HepG2 (cell line): Measurements from ENCODE around the gene RGR. TPM values are rescaled to one million over a fixed set of nuclear protein-coding genes. Genes with fewer than 3 reads are reported as not detected.

ENCODE experiments used
- ATAC-seq: fragments of 200-7000 bp; cut with Tn5 transposase; 3 replicates; pipeline ENCODE4 v1.9.1; 2020; ENCODE audit warnings: mild to moderate bottlenecking, moderate library complexity
- BruUV-seq: library from RNA; stranded (reverse); fragments of 400-500 nt; replicated peaks from 2 replicates; lab custom pipeline; 2021; lab: Mats Ljungman, UMichigan
- CTCF ChIA-PET: fragments of 300-600 bp; formaldehyde crosslinking; extraction: SDS; loops from one replicate; lab custom pipeline; 2021; ENCODE audit warnings: low total read pairs, inconsistent platforms, low intra/inter-chr PET ratio; lab: Yijun Ruan, JAX
- POLR2A ChIA-PET: fragments of 350-600 bp; sonication (Branson Sonifier 250); formaldehyde crosslinking; loops from one replicate; lab custom pipeline; 2020; ENCODE audit warnings: antibody characterized with exemption, inconsistent platforms; lab: Yijun Ruan, JAX
- DNase-seq: peaks from one replicate; pipeline ENCODE4 v3.0.0-alpha.2; 2015; ENCODE audit warnings: low spot score
- FAIRE-seq: peaks from 3 replicates; lab custom pipeline; 2011; peaks lifted over from hg19 to GRCh38; lab: Jason Lieb, UNC
- H2AFZ ChIP-seq: one replicate; pipeline ENCODE4 v1.6.1; 2011; ENCODE audit warnings: low read length, inconsistent platforms
- H3K27ac ChIP-seq: fragments of 300-600 bp; 3 replicates; pipeline ENCODE4 v1.8.0; 2011; ENCODE audit warnings: mixed run types, mild to moderate bottlenecking, mixed read lengths, low read length, inconsistent platforms; ENCODE audit not compliant: insufficient read depth; ENCODE audit errors: extremely low read length
- H3K27me3 ChIP-seq, 2 experiments: fragments of 200-600 bp in 1 of 2; 2 replicates in 1 of 2; 3 replicates in 1 of 2; pipeline versions ENCODE4 v1.6.0 to v1.8.0; 2011; ENCODE audit warnings: low read length in 2 of 2, mild to moderate bottlenecking in 2 of 2, moderate library complexity in 2 of 2, inconsistent platforms in 1 of 2; ENCODE audit not compliant: insufficient read depth in 2 of 2, control insufficient read depth in 1 of 2
- H3K36me3 ChIP-seq, 2 experiments: fragments of 200-600 bp in 1 of 2; replicated peaks in 1 of 2; 2 replicates in 1 of 2; 3 replicates in 1 of 2; pipeline versions ENCODE4 v1.5.1 to v1.8.0; 2011; ENCODE audit warnings: low read length in 2 of 2, inconsistent platforms in 1 of 2; ENCODE audit not compliant: insufficient read depth in 2 of 2, control insufficient read depth in 1 of 2
- H3K4me1 ChIP-seq: 2 replicates; pipeline ENCODE4 v1.5.1; 2012; ENCODE audit warnings: low read length, inconsistent platforms; ENCODE audit not compliant: insufficient read depth
- H3K4me2 ChIP-seq: 2 replicates; pipeline ENCODE4 v1.6.0; 2011; ENCODE audit warnings: low read depth, low read length, inconsistent platforms
- H3K4me3 ChIP-seq, 3 experiments: fragments of 200-600 bp in 1 of 3; sonication (generic), shearing (Covaris generic) in 1 of 3; replicated peaks in 1 of 3; 2 replicates each; pipeline ENCODE4 v1.5.1; 2011 to 2016; ENCODE audit warnings: low read length in 3 of 3, inconsistent platforms in 2 of 3, low read depth in 2 of 3, mild to moderate bottlenecking in 2 of 3, control low read depth in 1 of 3, mixed read lengths in 1 of 3; ENCODE audit not compliant: insufficient read depth in 1 of 3
- H3K79me2 ChIP-seq: one replicate; pipeline ENCODE4 v1.6.1; 2011; ENCODE audit warnings: low read length, inconsistent platforms; ENCODE audit not compliant: insufficient read depth
- H3K9ac ChIP-seq: 2 replicates; pipeline ENCODE4 v1.6.0; 2011; ENCODE audit warnings: mild to moderate bottlenecking, low read depth, low read length, inconsistent platforms; ENCODE audit not compliant: insufficient read depth
- H3K9me3 ChIP-seq: 2 replicates; pipeline ENCODE4 v1.5.1; 2012; ENCODE audit warnings: mild to moderate bottlenecking, low read length
- H4K20me1 ChIP-seq: 2 replicates; pipeline ENCODE4 v1.6.0; 2011; ENCODE audit warnings: inconsistent platforms, mild to moderate bottlenecking, low read length, moderate library complexity; ENCODE audit not compliant: insufficient read depth
- CENPT ChIP-seq: sonication (generic); formaldehyde crosslinking; IDR thresholded peaks from 2 replicates; pipeline ENCODE4 v1.8.0; 2022; ENCODE audit warnings: low read depth, mild to moderate bottlenecking, moderate library complexity, missing genetic modification reagents
- E2F1 ChIP-seq: sonication (generic); formaldehyde crosslinking; IDR thresholded peaks from 2 replicates; pipeline ENCODE4 v1.5.0; 2020; ENCODE audit warnings: missing genetic modification reagents
- IRX3 ChIP-seq: sonication (generic); formaldehyde crosslinking; IDR thresholded peaks from 2 replicates; pipeline ENCODE4 v1.8.1; 2023; ENCODE audit warnings: mild to moderate bottlenecking, low read depth, missing genetic modification reagents, borderline replicate concordance
- NFYC ChIP-seq: IDR thresholded peaks from 2 replicates; pipeline ENCODE4 v1.6.1; 2016; ENCODE audit warnings: missing genetic modification reagents, missing compliant biosample characterization
- RAD51 ChIP-seq: fragments of 450-650 bp; IDR thresholded peaks from 2 replicates; pipeline ENCODE4 v1.6.1; 2016; ENCODE audit warnings: borderline replicate concordance
- RBM22 ChIP-seq: fragments of 200-400 bp; formaldehyde crosslinking; optimal IDR thresholded peaks from 2 replicates; pipeline ENCODE3; 2017; ENCODE audit warnings: mild to moderate bottlenecking, low read length, moderate library complexity
- RFX5 ChIP-seq: IDR thresholded peaks from 2 replicates; pipeline ENCODE4 v1.6.1; 2011; ENCODE audit warnings: low read depth, low read length, improper control_type of control experiment
- TAF1 ChIP-seq: sonication (generic); formaldehyde crosslinking; IDR thresholded peaks from 2 replicates; pipeline ENCODE4 v1.4.0; 2020; ENCODE audit warnings: missing genetic modification reagents
- TCF12 ChIP-seq, 2 experiments: fragments of 450-650 bp in 1 of 2; sonication (generic) in 1 of 2; formaldehyde crosslinking in 1 of 2; IDR thresholded peaks; 2 replicates each; pipeline versions ENCODE4 v1.6.1 to v1.8.0; 2017 to 2022; ENCODE audit warnings: antibody characterized with exemption in 1 of 2, mild to moderate bottlenecking in 1 of 2, missing genetic modification reagents in 1 of 2, moderate library complexity in 1 of 2
- XRCC5 ChIP-seq: fragments of 200-400 bp; formaldehyde crosslinking; optimal IDR thresholded peaks from 2 replicates; pipeline ENCODE3; 2017; ENCODE audit warnings: mild to moderate bottlenecking, low read length
- ZBTB37 ChIP-seq: sonication (generic); formaldehyde crosslinking; IDR thresholded peaks from 2 replicates; pipeline ENCODE4 v1.4.0; 2020; ENCODE audit warnings: mild to moderate bottlenecking, missing genetic modification reagents
- ZNF101 ChIP-seq: sonication (generic); formaldehyde crosslinking; IDR thresholded peaks from 2 replicates; pipeline ENCODE4 v1.4.0; 2020; ENCODE audit warnings: mild to moderate bottlenecking, low read depth, missing genetic modification reagents, borderline replicate concordance
- ZNF180 ChIP-seq: sonication (generic); formaldehyde crosslinking; IDR thresholded peaks from 2 replicates; pipeline ENCODE4 v1.4.0; 2020; ENCODE audit warnings: low read depth, missing genetic modification reagents, borderline replicate concordance
- ZNF230 ChIP-seq: sonication (generic); formaldehyde crosslinking; IDR thresholded peaks from 2 replicates; pipeline ENCODE4 v1.4.0; 2020; ENCODE audit warnings: mild to moderate bottlenecking, missing genetic modification reagents
- ZNF276 ChIP-seq: sonication (generic); formaldehyde crosslinking; IDR thresholded peaks from 2 replicates; pipeline ENCODE4 v1.4.0; 2020; ENCODE audit warnings: mild to moderate bottlenecking, low read depth, missing genetic modification reagents
- ZNF512 ChIP-seq: sonication (generic); formaldehyde crosslinking; IDR thresholded peaks from 2 replicates; pipeline ENCODE4 v1.4.0; 2020; ENCODE audit warnings: mild to moderate bottlenecking, missing genetic modification reagents
- ZNF549 ChIP-seq: sonication (generic); formaldehyde crosslinking; IDR thresholded peaks from 2 replicates; pipeline ENCODE4 v1.5.0; 2020; ENCODE audit warnings: missing genetic modification reagents
- ZNF563 ChIP-seq: sonication (generic); formaldehyde crosslinking; IDR thresholded peaks from 2 replicates; pipeline ENCODE4 v1.8.0; 2022; ENCODE audit warnings: mild to moderate bottlenecking, moderate library complexity, missing genetic modification reagents
- ZNF607 ChIP-seq: sonication (generic); formaldehyde crosslinking; IDR thresholded peaks from 2 replicates; pipeline ENCODE4 v1.5.1; 2020; ENCODE audit warnings: missing genetic modification reagents, mild to moderate bottlenecking, borderline replicate concordance
- ZNF839 ChIP-seq: sonication (generic); formaldehyde crosslinking; IDR thresholded peaks from 2 replicates; pipeline ENCODE4 v1.4.0; 2020; ENCODE audit warnings: missing genetic modification reagents, mild to moderate bottlenecking, borderline replicate concordance
- WGBS: methylation state at CpG from one replicate; pipeline ENCODE4 v1.1.6; 2017; ENCODE audit warnings: low lambda C conversion rate; 5-methylcytosine and 5-hydroxymethylcytosine counted together
- in situ Hi-C: cut with HindIII; loops from 2 replicates; pipeline ENCODE4 v1.10.0; 2017; ENCODE audit warnings: low pct_unique_long_range_greater_than_20kb; ENCODE audit not compliant: extremely low pct_ligation_motif_present
- intact Hi-C: fragments of 100-400 bp; cut with micrococcal nuclease; formaldehyde crosslinking; loops from one replicate; pipeline ENCODE4 v1.10.0; 2022; ENCODE audit not compliant: unreplicated experiment
- polyA plus RNA-seq, 8 experiments: library from polyadenylated mRNA; depleted of rRNA in 3 of 8; stranded (reverse) in 7 of 8; unstranded in 1 of 8; fragments of >200 nt; fragmentation: Illumina TruSeq in 4 of 8; extraction: Trizol in 4 of 8; gene quantifications; 2 replicates each; pipeline versions ENCODE4 v1.2.1 to v1.2.3, GENCODE V29; 2011 to 2016; ENCODE audit warnings: low read depth in 4 of 8, missing spikeins in 1 of 8, mixed read lengths in 1 of 8; ENCODE audit not compliant: insufficient read depth in 1 of 8
- total RNA-seq, 5 experiments: library from RNA; depleted of rRNA; stranded (reverse); fragments of >200 nt; fragmentation: Illumina TruSeq; extraction: Trizol; gene quantifications; 2 replicates each; pipeline ENCODE4 v1.2.3, GENCODE V29; 2016; ENCODE audit warnings: low read depth in 1 of 5

RGR gene
- total and polyA plus RNA-seq, 2 of the 13 experiments (the other 11 are each of a cell fraction or from before 2014, with no cell fraction given): 0.69 to 0.71 TPM

GRCh38 chr10:84302223-84302622 lies 57.4 kb downstream of the RGR start:
- Histone ChIP-seq H3K9me3 (no peaks in the 10 kb centered on the region), H3K27ac (no peak overlapping the region), H2AFZ (no peak overlapping the region), H3K36me3 (no peaks in the 10 kb centered on the region), H3K79me2 (no peaks in the 10 kb centered on the region), H4K20me1 (no peaks in the 10 kb centered on the region), H3K27me3 (peaks cover 0 to 11% of the 10 kb centered on the region in 2 experiments; a peak in 2 of 5 replicates), H3K4me3 (no peak overlapping the region), H3K4me1 (no peaks in the 10 kb centered on the region), H3K9ac (no peak overlapping the region), H3K4me2 (no peak overlapping the region)
- WGBS: 7% methylated on average over 2 of the region's 2 CpGs
- ChIA-PET CTCF (no interaction called here), POLR2A (no interaction called here)
- BruUV-seq: no TSS peak
- intact Hi-C loops: no loop called here
- TF ChIP-seq NFYC (CRISPR knock-in tag) (no peak), TAF1 (CRISPR knock-in tag) (no peak), RBM22 (no peak), CENPT (CRISPR knock-in tag) (no peak), ZNF230 (no peak), ZNF512 (CRISPR knock-in tag) (no peak), TCF12 (IDR thresholded peaks at IDR 0.05) (no peak), TCF12 (CRISPR knock-in tag; IDR thresholded peaks at IDR 0.05) (no peak), ZNF563 (CRISPR knock-in tag) (no peak), XRCC5 (no peak), ZNF839 (CRISPR knock-in tag) (no peak), ZNF607 (CRISPR knock-in tag) (no peak), RFX5 (no peak), ZNF276 (no peak), ZBTB37 (no peak), E2F1 (CRISPR knock-in tag) (no peak), IRX3 (CRISPR knock-in tag) (no peak), ZNF549 (CRISPR knock-in tag) (no peak), RAD51 (no peak), ZNF180 (no peak), ZNF101 (CRISPR knock-in tag) (no peak)
- FAIRE-seq (no peak), ATAC-seq (no peak), DNase-seq (no peak)
- in situ Hi-C loops: no loop called here
